Activated CD8-positive, alpha-beta memory T cell treated with anti-CD3 and anti-CD28 coated beads, Interleukin-2, amount 10 ng/mL, durations not matched to agents 7 days and 5 days (primary cell): ENCODE measurements around the gene ULK2. TPM values are rescaled to one million over a fixed set of nuclear protein-coding genes. Genes with fewer than 3 reads are reported as not detected.
"Not testable (repeated sequence)": the region's sequence is repeated elsewhere in the genome, so short reads cannot be mapped to it uniquely, and the experiment has no call there.

ENCODE experiments used
- ATAC-seq: fragments of 150-1000 bp; cut with Tn5 transposase; one replicate; pipeline ENCODE4 v1.10.0; 2021; ENCODE audit warnings: moderate library complexity
- CTCF ChIA-PET: fragments of 350-600 bp; sonication (Branson Sonifier 250); formaldehyde crosslinking; loops from one replicate; lab custom pipeline; 2021; ENCODE audit warnings: antibody characterized with exemption; lab: Charles Lee
- DNase-seq: peaks from one replicate; pipeline ENCODE4 v3.0.0-alpha.2; 2020
- H3K27ac Mint-ChIP-seq: one replicate; pipeline ENCODE4 v1.8.0; 2021; ENCODE audit warnings: mild to moderate bottlenecking, mixed read lengths
- H3K27me3 Mint-ChIP-seq: one replicate; pipeline ENCODE4 v1.8.0; 2021; ENCODE audit warnings: mixed read lengths
- H3K36me3 Mint-ChIP-seq: one replicate; pipeline ENCODE4 v1.8.0; 2021; ENCODE audit warnings: mild to moderate bottlenecking, mixed read lengths
- H3K4me1 Mint-ChIP-seq: one replicate; pipeline ENCODE4 v1.8.0; 2021; ENCODE audit warnings: mixed read lengths
- H3K4me3 Mint-ChIP-seq: one replicate; pipeline ENCODE4 v1.8.0; 2021; ENCODE audit warnings: mild to moderate bottlenecking, moderate library complexity, mixed read lengths
- H3K9me3 Mint-ChIP-seq: one replicate; pipeline ENCODE4 v1.8.0; 2022; ENCODE audit warnings: low read depth, mixed read lengths
- total RNA-seq, 2 experiments: library from RNA; stranded (reverse); gene quantifications; one replicate each; pipeline ENCODE4 v1.2.3, GENCODE V29; 2021

The ULK2 gene
- total RNA-seq, 2 experiments from 2014 or later, result 5.3 to 11.2 TPM

DNA sequence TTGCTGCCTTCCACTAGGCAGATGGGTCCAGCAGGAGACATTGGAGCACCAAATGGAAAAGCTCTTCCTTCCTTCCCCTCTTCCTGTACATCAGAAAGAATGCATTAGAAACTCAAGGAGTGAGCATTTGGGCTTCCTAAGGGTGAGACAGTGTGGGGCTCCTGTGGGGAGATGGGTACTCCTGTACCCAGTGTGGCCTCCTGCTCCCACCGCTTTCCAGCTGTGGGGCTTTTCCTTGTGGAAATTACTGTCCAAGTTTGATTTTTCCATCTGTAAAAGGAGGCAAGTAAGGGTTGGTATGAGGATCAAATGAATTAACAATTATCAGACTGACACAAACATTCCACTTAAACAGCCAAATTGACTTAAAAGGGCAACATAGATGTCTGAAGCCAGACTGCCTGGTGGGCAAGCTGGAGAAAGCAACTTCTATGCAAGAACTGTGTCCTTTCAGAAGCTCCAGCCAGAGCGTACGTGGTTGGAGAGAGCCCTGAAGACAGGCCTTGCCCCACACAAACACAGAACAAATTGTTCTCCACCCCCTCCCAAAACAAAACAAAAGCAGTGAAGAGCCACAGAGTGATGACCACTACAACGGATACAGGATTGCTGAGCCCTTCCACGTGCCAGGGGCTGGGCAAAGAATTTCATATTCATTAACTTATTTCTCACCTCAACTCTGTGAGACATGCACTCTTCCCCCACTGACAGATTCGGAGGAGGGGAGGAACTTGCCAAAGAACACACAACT, 96.6 kb downstream of the ULK2 start:
- Mint-ChIP-seq H3K4me1 (peaks cover 21% of the 10 kb centered on the region), H3K27ac (no peak overlapping the region), H3K9me3 (no peaks in the 10 kb centered on the region), H3K27me3 (no peaks in the 10 kb centered on the region), H3K36me3 (no peaks in the 10 kb centered on the region), H3K4me3 (no peak overlapping the region)
- CTCF ChIA-PET, result interaction anchor here (1.5 kb wide), 1 partner anchor 408 kb away, joined by 3 read pairs; the partner anchor contains the start of gene B9D1
- no peak for ATAC-seq
- no peak for DNase-seq

DNA sequence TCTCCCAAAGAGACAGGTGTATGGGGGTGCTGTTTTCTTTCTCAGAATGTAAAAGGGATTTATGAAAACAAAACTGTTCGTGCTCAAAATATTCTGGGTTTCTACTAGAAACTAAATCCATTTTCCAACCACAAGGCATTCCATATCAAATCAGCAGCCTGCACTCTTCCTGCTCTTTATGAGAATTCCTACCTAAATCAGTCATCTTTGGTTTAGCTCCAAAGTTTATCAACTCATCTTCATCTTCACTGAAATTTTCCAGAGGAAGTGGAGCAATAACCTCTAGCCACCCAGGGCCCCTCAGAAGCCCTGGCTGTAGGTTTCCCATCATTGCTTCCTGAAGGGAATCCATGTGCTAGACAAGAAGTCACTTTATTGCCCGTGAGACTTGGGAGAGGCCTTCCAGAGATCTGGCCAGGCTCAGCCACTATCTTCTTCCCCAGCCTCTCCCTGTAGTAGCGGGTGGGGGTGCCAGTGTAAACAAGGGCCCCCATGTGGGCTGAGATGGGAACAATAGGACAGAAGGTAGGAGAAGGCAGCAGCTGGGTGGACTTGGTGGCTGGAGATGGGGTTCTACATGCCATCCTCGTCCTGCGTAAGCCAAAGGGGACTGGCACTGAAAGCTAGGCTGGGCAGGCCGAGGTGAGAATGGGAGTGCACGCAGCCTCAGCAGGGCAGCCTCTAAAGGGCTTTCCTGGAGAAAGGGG, 97.6 kb downstream of the ULK2 start:
- ATAC-seq (no peak), DNase-seq (no peak)
- peaks cover 21% of the 10 kb centered on the region for H3K4me1 Mint-ChIP-seq
- H3K36me3 Mint-ChIP-seq, result no peaks in the 10 kb centered on the region
- H3K27me3 Mint-ChIP-seq, result no peaks in the 10 kb centered on the region
- CTCF ChIA-PET, result interaction anchor here (0.7 to 1.2 kb wide), 2 partner anchors 9 to 306 kb away, joined by 3 read pairs; no protein-coding TSS in a partner anchor
- H3K9me3 Mint-ChIP-seq, result no peaks in the 10 kb centered on the region
- no peak overlapping the region for H3K27ac Mint-ChIP-seq
- no peak overlapping the region for H3K4me3 Mint-ChIP-seq

DNA sequence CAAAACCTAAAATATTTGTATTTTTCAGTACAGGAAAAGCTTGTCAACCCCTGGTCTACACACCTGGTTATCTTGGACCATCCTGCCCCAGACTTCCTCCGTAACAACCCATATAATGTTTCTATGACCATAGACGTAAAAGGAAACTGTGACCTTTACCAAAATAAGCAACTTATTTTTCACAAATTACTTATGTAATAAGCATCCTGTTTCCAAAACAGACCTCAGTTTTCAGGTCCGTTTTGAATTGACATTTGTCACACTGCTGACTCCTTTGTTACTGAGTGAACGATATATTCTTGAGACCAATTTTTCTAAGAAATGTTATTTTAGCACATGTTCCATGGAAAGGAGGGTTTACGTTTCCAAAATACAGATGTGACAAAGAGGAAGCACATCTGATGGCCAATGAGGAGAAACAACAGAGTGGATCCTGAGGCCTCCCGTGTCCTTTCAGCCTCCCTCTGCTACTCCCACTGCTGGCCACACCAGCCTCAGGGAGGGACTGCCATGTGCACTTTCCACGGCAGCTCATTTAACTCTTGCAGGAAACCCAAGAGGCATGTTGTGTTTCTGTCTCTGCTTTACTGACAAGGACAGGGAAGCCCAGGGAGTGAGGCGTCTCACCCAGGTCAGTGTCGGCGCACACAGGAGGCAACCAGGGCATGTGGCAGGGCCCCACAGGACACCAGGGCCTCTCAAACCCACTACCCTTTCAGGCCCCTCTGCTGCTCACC, 99.5 kb downstream of the ULK2 start:
- CTCF ChIA-PET, result interaction anchor here (1.0 to 3.2 kb wide), 5 partner anchors 7 to 35 kb away, joined by 3 to 14 read pairs (median 4); no protein-coding TSS in a partner anchor
- Mint-ChIP-seq H3K27me3 (peaks cover 4% of the 10 kb centered on the region), H3K9me3 (no peaks in the 10 kb centered on the region), H3K27ac (no peak overlapping the region), H3K36me3 (no peaks in the 10 kb centered on the region), H3K4me1 (peaks cover 21% of the 10 kb centered on the region), H3K4me3 (no peak overlapping the region)
- DNase-seq, result no peak
- no peak for ATAC-seq

DNA sequence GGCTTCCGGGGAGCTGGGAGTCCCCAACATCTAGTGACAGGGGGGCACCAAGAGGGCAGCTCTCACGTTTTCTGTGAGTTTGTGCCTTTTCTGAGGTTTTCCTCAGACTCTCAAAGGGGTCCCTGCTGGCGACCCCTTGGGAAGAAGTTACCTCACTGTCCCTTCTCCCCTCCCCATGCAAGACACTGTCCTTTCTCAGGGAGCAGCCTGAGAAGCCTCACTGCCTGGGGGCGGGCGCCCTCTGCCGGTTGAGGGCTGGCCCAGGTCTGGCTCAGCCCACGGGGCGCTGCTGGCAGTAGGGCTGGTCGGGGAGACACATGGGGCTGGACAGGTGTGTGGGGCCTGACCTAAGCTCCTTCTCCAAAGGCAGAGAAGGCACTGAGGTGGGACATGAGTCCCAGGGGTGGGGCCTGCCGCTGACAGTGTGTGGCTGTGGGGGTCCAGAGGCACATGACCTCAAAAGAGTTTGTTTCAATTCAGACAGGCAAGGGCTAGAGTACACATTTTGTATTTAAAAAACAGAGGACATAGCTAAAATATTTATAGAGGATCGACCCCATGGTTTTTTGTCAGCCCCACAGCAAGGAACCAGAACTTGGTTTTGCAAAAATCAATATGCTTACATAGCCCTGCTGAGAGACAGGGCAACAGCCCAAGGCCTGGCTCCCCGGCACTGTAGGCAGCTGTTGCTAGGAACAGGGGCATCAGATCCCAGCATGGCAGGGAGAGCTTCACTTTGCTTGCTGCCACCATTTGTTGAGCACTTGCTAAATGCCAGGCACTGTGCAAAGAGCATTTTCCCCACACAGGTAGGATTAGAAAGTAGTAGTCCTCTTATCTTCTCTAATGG, 101.1 kb downstream of the ULK2 start:
- Mint-ChIP-seq H3K27me3 (peaks cover 5% of the 10 kb centered on the region), H3K36me3 (no peaks in the 10 kb centered on the region), H3K4me1 (peaks cover 14% of the 10 kb centered on the region), H3K9me3 (no peaks in the 10 kb centered on the region), H3K4me3 (no peak overlapping the region), H3K27ac (no peak overlapping the region)
- DNase-seq (peak; percentile 79), ATAC-seq (peak; percentile 86)
- CTCF ChIA-PET, result interaction anchor here (0.6 to 3.2 kb wide), 27 partner anchors 9 to 404 kb away, joined by 3 to 17 read pairs (median 4); partner anchors contain the start of genes ALDH3A2, B9D1 and MAPK7

DNA sequence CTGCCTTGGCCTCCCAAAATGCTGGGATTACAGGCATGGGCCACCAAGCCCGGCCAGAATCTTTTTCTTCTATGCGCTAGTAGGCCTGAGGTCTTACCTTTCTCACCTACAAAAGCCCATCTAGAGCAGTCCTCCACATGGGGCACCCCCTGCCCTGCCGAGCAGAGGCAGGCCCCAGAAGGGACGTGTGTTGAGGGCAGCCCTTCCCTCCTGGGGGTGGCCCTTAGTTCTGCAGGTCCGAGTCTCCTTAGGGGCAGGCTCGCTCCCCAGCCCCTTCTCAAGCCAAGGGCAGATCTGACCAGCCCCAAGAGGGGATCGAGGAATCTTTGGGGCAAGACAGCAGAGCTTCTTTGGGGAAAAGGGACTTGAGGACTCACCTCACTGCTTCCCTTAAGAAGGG, 101.7 kb downstream of the ULK2 start:
- Mint-ChIP-seq H3K36me3 (no peaks in the 10 kb centered on the region), H3K27me3 (peaks cover 9% of the 10 kb centered on the region), H3K4me3 (no peak overlapping the region), H3K4me1 (peaks cover 10% of the 10 kb centered on the region), H3K27ac (no peak overlapping the region), H3K9me3 (no peaks in the 10 kb centered on the region)
- DNase-seq (no peak), ATAC-seq (no peak)
- CTCF ChIA-PET, result interaction anchor here (0.7 to 3.2 kb wide), 23 partner anchors 9 to 403 kb away, joined by 3 to 17 read pairs (median 4); partner anchors contain the start of genes ALDH3A2, B9D1 and MAPK7

DNA sequence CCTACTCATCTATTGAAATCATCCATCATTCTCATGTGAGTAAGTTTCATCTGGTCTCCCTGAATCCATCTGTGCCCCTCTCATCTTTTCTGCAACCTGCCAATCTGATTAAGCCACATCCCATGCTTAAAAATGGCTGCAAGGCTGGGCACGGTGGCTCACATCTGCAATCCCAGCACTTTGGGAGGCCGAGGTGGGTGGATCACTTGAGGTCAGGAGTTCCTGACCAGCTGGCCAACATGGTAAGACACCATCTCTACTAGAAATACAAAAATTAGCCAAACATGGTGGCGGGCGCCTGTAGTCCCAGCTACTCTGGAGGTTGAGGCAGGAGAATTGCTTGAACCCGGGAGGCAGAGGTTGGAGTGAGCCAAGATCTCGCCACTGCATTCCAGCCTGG, 103.7 kb downstream of the ULK2 start:
- not testable (repeated sequence) for H3K4me3 Mint-ChIP-seq, H3K27ac Mint-ChIP-seq, H3K4me1 Mint-ChIP-seq, H3K9me3 Mint-ChIP-seq, ATAC-seq, DNase-seq, H3K36me3 Mint-ChIP-seq
- CTCF ChIA-PET, result interaction anchor here (0.8 to 3.3 kb wide), 11 partner anchors 10 to 401 kb away, joined by 3 to 25 read pairs (median 3); partner anchors contain the start of genes ALDH3A2 and B9D1
- H3K27me3 Mint-ChIP-seq, result peaks cover 13% of the 10 kb centered on the region

DNA sequence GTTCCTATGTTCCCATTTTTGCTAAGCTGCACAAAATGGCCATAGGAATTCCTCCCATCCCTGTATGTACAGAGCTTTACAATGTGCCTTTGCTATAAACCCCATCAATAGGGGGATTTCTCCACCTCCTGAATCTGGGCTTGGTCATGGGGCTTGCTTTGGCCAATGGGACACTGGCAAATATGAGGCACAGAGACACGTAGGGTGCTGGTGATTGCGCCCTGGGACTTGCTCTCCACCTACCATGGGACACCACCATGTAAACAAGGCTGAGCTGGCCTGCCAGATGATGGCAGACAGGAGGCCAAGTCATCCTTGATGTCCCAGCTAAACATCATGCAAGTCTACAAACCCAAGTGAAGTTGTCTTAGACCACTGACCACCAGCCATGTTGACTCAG, 104.3 kb downstream of the ULK2 start:
- no peak overlapping the region for H3K27ac Mint-ChIP-seq
- peaks cover 9% of the 10 kb centered on the region for H3K4me1 Mint-ChIP-seq
- no peak for ATAC-seq
- CTCF ChIA-PET, result interaction anchor here (1.2 to 3.4 kb wide), 15 partner anchors 9 to 401 kb away, joined by 3 to 25 read pairs (median 7); partner anchors contain the start of genes ALDH3A2, B9D1 and MAPK7
- no peaks in the 10 kb centered on the region for H3K36me3 Mint-ChIP-seq
- DNase-seq, result no peak
- H3K4me3 Mint-ChIP-seq, result no peak overlapping the region
- no peaks in the 10 kb centered on the region for H3K9me3 Mint-ChIP-seq
- peaks cover 13% of the 10 kb centered on the region for H3K27me3 Mint-ChIP-seq

DNA sequence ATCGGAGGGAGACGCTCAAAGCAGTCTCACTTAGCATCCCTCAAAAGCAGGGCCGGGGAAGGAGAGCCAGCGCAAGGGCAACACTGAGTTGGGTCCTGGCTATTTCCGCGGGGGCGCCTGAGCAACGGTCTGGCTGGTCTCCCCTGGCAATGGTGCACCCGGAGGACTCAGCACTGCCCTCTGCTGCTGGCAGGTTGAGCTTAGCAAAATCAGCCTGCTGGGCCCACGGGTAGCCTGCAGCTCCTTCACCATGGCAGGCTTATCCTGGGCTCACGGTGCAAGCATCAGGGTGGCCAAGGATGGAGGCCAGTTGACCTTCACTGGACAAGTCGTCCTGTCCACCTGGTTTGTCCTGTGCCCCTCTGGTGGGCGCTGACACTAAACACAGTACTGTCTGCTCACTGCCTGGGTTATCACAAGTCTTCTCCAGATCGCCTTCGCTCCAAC, 105.2 kb downstream of the ULK2 start:
- no peak overlapping the region for H3K27ac Mint-ChIP-seq
- peaks cover 13% of the 10 kb centered on the region for H3K27me3 Mint-ChIP-seq
- peaks cover 6% of the 10 kb centered on the region for H3K4me1 Mint-ChIP-seq
- no peaks in the 10 kb centered on the region for H3K9me3 Mint-ChIP-seq
- ATAC-seq (peak; percentile 65), DNase-seq (peak; percentile 74)
- no peak overlapping the region for H3K4me3 Mint-ChIP-seq
- CTCF ChIA-PET, result interaction anchor here (0.5 to 3.4 kb wide), 25 partner anchors 9 to 400 kb away, joined by 3 to 25 read pairs (median 5); partner anchors contain the start of genes ALDH3A2, B9D1 and MAPK7
- H3K36me3 Mint-ChIP-seq, result no peaks in the 10 kb centered on the region

DNA sequence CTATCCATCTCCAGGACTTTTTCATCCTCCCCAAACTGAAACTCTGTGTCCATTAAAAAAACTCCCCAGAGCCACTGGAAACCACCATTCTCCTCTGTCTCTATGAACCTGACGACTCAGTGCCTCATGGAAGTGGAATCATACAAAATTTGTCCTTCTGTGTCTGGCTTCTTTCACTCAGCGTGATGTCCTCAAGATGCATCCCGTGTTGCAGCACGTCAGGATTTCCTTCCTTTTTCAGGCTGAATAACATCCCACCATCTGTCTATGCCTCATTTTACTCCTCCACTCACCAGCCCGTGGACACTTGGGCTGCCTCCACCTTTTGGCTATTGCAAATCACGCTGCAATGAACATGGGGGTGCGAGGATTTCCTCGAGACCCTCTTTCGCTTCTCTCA, 107.0 kb downstream of the ULK2 start:
- CTCF ChIA-PET, result interaction anchor here (0.8 to 3.4 kb wide), 5 partner anchors 8 to 398 kb away, joined by 3 to 19 read pairs (median 6); partner anchors contain the start of gene B9D1
- Mint-ChIP-seq H3K9me3 (no peaks in the 10 kb centered on the region), H3K4me3 (no peak overlapping the region), H3K27ac (no peak overlapping the region), H3K4me1 (no peaks in the 10 kb centered on the region), H3K36me3 (no peaks in the 10 kb centered on the region), H3K27me3 (peaks cover 18% of the 10 kb centered on the region)
- DNase-seq (no peak), ATAC-seq (no peak)

DNA sequence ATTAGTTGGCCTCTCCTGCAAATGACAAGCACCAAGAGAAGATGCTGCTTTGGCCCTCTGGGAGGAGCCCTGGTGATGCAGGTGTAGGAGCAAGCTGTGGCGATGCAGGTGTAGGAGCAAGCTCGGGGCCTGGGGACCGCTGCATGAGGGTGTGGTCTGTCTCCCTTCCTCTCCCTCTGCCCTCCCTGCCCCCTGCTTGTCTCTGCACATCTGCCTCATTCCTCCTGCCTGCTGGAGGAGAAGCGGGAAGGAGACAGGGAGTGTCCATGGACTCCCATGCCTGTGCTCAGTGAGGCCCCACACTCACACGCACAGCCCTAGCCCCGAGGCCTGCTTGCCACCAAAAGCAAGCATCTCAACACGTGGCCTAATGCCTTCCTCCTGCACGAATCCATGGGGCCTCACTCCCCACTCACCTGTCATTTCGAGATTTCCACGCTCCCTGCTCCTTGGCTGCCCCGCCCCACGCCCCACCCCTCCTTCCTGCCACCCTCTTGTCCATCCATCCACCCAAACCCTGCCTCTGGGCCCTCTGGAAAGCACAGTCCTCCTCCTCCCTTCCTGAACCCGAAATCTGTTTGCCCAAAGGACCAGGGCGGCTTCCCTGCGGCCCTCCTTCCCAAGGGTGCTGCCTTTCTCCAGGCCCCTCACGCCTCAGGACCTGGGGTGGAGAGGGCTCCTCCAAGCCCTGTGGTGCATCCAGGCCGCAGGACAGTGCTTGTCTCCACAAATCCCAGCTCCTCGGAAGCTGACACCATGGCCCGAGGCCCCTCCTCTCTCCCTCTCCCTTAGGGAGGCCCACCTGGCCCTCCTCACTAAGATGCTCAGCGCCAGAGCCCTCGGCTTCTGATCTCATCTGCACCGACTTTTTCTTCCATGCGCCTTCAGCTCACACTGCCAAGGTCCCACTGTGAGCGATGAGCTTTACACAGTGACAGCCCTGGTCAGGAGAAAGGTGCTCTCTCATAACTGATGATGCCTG, 107.9 kb downstream of the ULK2 start:
- Mint-ChIP-seq H3K4me3 (no peak overlapping the region), H3K4me1 (no peaks in the 10 kb centered on the region), H3K27me3 (peaks cover 26% of the 10 kb centered on the region), H3K27ac (no peak overlapping the region), H3K36me3 (no peaks in the 10 kb centered on the region), H3K9me3 (no peaks in the 10 kb centered on the region)
- no peak for DNase-seq
- CTCF ChIA-PET, result interaction anchor here (0.8 to 2.7 kb wide), 4 partner anchors 8 to 397 kb away, joined by 3 to 8 read pairs (median 4); partner anchors contain the start of gene B9D1
- no peak for ATAC-seq

DNA sequence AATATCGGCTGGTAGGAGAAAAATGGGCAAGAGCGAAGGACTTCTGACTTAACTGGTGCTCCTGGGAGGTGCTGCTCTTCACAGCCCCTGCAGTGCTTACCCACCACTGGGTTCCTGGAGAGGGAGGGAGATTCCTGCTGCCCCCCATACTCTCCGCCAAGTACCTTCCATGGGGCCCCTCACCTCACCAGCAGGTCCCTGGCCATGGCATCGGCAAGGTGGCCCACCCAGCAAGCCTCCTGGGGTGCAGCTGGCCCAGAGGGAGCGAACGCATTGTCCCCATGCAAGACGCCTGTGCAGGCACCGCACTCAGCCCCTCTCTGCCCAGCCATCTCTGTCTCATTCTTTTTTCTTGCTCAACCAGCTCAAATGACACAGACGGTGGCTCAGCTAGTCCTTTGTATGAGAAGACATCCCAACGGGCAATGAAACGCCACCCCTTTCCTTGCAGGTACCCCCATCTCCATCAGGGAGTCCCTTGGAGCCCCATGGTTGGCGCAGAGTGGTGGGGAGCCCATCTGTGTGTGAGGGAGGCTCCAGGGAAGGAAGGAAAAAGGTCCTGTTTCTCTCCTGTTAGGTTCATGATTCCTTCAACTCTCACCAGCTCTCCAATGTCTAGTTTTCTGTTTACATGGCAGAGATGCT, 110.1 kb downstream of the ULK2 start:
- Mint-ChIP-seq H3K4me1 (no peaks in the 10 kb centered on the region), H3K27me3 (peaks cover 27% of the 10 kb centered on the region), H3K36me3 (no peaks in the 10 kb centered on the region), H3K4me3 (no peak overlapping the region), H3K27ac (no peak overlapping the region), H3K9me3 (no peaks in the 10 kb centered on the region)
- CTCF ChIA-PET, result interaction anchor here (2.3 kb wide), 1 partner anchor 9 kb away, joined by 7 read pairs; no protein-coding TSS in a partner anchor
- ATAC-seq (no peak), DNase-seq (no peak)
